Fibroblast of gingiva (primary cell): ENCODE measurements around the gene PKN1.
A peak's percentile ranks its signal among the peaks of the same experiment; 100 is the strongest.
"Not testable (repeated sequence)": the region's sequence is repeated elsewhere in the genome, so short reads cannot be mapped to it uniquely, and the experiment has no call there.

ENCODE experiments used
- DNase-seq: peaks from one replicate; pipeline ENCODE4 v3.0.0-alpha.2; 2011; ENCODE audit warnings: low read depth

PKN1 gene

DNA sequence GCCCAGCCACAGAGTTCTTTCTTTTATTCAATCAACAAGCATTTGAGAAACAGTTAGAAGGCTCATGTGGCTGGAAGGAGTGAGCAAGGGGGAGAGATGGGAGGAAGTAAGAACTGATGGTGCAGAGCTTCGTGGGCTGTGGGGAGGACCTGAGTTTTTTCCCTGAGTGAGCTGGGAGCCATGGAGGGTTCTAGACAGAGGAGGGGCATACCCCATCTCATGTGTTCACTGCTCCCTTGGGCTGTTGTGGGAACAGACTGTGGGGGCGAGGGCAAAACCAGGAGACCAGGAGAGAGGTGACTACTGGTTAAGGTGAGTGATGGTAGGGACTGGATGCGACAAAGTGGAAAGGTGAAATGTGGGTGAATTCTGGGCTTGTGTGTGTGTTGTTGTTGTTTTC is 2.4 kb upstream of the PKN1 start:
- no peak for DNase-seq

DNA sequence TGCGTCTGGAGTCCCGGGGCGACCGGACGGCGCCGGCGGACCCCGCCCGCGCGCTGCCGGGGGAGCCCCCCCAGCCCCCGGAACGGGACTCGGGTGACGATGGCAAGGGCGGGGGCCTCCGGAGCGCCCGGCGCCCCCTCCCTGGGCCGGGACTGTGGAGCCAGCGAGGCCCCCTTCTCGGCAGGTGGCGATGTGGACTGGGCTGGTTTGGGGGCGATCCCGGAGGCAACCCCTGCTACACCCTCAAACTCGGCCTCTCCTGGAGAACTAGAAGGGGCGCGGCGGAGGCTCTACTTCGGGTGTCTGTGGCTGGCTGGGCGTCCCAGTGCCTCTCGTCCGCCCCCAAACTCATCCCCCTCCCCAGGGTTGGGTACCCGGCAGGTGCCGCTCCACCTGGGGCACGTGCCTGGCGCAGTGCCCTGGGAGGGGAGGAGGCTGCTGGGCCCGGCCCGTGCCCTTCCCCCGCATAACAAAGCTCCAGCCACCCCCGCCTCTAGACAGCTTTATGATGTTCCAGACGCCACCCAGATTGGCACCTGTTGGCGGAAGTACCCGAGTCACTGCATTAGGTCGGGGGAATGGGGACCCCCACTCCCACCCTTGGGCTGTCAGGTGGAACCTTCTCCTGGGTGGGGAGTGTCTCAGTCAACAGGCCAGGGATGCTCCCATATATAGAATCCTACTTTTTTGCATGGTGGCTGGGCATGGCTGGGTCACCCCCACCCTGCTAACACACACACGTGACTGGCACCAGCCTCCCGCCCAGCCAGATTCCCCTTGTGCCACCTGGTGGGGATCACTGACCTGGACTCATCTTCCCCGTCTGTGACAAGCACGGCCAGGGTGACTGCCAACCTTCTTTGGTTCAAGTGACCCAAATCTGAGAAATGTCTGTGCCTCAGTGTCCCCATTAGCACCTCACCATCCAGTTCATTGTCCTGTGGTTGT is 722 bp downstream of the PKN1 start:
- DNase-seq, result no peak

DNA sequence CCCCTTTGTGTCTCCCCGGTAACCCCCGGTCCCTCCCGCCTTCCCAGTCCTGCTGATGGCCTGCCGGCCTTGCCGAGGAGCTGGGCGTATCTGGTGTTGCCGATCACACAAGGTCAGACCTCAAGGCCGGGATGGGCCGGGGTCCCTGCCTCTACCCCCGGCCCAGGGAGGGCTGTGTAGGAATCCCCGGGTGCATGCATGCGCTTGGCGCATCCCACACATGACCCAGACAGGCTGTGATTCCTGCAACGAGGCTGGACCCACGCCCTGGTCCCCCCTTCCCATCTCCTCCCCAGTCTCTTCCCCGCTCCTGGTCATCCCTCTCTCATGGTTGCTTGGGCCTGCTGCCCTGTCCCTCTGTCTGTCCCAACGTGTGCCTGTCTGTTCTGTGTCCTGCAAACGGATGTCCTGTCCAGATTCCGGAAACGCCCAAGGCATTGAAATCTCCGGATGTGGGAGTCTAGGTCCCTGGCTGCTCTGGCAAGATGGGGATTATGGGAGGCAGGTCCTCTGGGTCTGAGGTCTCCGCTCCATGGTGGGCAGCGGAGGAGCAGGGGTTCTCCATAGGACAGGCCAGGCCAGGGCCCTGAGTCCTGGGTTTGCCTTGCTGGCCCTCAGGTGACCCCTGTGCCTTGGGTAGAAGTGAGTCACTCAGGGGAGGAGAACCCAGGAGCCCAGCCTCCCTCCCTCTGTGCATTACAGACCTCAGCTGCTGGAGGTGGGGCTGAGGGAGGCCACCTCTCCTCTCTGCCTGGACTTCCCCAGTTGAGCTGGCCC is 1.6 kb downstream of the PKN1 start:
- DNase-seq, result peak; percentile 45

DNA sequence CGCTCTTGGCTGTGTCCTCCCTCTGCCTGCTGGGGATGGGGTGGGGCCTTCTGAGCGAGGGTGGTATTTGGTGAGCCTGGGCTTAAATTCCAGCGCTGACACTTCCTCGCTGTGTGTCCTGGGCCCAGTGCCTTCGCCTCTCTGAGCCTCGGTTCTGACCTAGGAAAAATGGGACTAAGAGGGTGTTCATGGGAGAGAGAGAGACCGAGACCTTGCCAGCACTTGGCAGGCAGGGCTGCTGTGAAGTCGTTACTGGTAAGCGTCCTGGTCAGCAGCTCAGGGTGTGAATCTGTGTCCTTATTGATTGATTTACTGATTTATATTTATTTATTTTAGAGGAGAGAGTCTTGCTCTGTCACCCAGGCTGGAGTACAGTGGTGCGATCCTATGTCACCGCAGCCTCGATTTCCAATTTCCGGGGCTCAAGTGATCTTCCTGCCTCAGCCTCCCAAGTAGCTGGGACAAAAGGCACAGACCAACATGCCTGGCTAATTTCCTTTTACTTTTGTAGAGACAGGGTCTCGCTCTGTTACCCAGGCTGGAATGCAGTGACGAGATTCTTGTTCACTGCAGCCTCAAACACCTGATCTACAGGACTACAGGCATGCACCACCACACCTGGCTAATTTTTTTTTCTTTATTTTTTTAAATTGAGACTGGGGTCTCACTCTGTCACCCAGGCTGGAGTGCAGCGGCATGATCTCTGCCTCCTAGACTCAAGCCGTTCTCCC is 2.4 kb downstream of the PKN1 start:
- DNase-seq, result no peak

DNA sequence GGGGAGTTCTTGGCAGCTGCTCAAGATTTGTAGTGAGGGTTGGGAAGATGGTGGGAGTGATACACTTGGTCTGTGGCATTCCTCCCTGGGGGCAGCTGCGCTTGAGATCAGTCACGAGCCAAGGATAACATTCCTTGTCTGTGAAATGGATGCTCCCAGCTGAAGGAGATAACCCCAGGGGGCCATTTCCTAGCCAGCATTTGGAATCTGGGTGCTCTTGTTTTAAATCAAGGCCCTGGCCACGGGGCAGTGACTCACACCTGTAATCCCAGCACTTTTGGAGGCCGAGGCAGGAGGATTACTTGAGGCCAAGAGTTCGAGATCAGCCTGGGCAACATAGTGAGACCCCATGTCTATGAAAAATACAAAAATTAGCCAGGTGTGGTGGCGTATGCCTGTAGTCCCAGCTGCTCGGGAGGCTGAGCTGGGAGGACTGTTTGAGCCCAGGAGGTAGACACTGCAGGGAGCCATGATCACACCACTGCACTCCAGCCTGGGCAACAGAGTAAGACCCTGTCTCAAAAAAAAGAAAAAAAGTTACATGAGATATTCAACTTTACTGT is 4.6 kb downstream of the PKN1 start:
- DNase-seq, result no peak

DNA sequence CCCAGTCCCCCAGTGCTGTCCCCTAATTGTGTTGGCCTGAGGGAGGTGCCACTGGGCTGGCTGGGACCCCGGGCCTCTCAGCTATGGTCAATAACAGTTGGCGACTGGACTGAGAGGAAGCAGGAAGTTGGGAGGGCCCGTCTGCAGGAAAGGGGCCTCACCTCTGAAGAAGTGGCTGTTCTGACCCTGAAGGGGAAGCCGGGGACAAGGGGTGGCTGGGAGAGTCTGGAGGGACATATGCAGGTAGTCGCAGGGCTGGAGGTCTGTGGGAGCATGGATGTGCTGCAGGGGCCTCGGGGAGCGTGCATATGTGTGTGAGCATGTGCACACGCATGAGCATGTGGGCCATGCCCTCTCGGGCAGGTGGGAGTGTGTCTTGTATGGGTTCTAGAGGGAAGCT is 5.9 kb downstream of the PKN1 start:
- no peak for DNase-seq

DNA sequence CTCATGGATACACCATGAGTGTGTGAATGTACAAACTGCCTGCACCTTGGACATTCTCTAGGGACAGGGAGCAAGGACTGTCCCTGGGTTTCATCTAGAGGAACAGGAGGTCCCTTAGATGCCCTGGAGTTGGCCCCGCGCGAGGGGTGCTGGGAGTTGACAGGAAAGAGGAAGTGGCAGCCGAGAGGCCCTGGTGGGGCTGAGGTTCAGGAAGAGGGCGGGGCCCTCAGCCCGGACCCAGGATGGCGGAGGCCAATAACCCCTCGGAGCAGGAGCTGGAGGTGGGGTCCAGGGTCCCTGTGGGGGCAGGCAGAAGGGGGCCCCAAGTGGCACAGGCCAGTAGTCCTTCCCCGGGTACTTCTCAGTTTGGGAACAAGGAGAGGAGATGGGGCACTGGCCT is 6.9 kb downstream of the PKN1 start:
- DNase-seq, result no peak

DNA sequence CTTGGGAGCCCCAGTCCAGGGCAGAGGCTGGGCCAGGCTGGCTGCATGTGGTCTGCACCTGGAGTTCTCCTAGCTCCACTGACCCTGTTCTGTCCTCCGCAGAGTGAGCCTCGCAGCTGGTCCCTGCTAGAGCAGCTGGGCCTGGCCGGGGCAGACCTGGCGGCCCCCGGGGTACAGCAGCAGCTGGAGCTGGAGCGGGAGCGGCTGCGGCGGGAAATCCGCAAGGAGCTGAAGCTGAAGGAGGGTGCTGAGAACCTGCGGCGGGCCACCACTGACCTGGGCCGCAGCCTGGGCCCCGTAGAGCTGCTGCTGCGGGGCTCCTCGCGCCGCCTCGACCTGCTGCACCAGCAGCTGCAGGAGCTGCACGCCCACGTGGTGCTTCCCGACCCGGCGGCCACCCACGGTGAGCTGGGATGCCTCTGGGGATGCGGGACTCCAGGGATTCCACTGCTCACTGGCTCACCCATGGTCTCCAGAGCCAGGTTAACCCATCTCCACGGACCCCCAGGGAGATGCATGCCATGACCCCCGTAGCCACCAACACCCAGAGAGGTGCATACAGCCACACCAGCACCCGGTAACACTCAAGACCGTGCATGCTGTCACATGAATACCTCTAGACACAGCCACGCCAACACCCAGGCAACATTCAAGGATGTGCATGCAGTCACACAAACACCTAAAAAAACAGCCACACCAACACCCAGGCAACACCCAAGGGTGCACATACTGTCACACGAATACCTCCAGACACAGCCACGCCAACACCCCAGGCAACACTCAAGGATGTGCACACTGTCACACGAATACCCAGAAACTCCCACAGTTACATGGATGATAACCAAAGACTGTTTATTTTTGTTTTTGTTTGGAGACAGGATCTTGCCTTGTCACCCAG is 8.2 kb downstream of the PKN1 start:
- no peak for DNase-seq

DNA sequence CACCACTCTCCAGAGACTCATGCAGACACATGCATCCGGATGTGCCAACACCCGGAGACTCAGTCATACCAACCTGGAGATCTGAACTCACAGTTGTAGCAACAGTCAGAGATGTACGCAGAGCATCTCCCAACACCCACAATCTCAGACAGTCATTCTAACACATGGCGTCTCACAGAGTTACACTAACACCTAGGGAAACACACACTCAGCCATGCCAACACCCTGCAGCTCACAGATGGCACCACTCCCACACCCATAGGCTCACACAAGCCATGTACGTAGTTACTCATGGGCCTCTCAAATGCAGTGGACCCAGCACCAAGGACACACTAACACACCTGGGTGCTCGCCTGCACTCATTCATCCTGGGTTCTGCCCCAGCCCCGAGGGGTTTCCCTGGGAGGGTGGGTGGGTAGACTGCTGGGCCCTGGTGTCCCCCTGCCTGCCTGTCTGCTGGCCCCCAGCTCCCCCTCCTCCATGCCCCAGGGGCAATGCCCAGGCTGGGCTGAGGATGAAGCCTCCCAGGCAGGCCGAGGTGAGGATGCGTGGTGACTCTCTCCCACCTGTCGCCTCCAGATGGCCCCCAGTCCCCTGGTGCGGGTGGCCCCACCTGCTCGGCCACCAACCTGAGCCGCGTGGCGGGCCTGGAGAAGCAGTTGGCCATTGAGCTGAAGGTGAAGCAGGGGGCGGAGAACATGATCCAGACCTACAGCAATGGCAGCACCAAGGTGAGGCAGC is 10.0 kb downstream of the PKN1 start:
- no peak for DNase-seq

DNA sequence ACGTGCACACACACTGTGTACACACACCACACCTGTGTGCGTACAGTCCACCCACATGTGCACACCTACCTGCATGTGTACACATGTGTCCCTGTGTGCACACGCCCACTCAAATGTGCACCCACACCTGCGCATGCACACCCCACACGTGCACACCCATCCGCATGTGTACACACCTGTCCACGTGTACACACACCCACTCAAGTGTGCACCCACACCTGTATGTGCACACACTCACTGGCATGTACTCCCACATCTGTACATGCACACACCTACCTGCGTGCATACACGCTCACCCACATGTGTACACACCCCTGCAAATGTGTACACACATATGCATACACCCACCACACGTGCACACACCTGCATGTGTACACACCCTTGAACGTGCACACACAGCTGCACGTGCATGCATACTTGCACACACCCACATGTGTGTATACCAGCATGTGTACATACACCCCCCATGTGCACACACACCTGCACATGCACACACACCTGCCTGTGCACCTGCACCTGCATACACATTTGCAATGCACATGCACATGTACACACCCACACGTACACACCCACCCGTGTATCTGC is 10.6 kb downstream of the PKN1 start:
- no peak for DNase-seq

DNA sequence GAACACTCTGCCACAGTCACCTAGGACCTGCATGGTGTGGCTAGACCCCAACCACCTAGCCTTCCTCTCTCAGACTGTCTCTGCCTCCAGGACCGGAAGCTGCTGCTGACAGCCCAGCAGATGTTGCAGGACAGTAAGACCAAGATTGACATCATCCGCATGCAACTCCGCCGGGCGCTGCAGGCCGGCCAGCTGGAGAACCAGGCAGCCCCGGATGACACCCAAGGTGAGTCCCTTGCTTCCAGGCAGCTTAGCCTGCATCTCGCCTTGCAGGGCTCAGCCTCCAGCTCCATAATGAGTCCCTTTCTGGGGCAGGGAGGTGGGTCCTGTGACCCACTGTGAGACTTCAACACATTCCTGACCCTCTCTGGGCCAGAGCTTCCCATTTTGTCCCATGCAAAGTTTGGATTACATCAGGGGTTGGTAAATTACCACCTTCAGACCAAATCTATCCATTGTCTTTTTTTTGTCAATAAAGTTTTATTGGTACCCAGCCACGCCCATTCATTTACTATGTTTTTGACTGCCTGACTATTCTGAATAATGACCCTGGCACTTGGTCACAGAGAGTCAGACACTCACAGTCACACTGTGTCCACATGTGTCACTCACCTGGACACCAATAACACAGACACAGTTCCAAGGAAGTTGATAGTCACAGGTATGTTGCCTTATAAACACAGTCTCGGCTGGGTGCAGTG is 13.4 kb downstream of the PKN1 start:
- no peak for DNase-seq

DNA sequence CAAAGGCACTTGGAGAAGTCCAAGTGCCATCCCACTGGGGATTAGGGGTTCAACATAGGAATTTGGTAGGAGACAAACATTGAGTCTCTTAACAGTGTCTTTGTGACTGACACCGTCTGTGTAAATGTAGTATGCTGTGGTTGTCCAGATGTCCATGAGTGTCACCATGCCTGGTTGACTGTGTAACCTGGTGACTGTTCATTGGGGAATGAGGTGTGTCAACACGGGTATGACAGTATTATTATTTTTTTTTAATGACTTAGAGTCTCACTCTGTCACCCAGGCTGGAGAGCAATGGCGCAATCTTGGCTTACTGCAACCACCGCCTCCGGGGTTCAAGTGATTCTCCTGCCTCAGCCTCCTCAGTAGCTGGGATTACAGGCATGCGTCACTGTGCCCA is 16.2 kb downstream of the PKN1 start:
- DNase-seq, result no peak

DNA sequence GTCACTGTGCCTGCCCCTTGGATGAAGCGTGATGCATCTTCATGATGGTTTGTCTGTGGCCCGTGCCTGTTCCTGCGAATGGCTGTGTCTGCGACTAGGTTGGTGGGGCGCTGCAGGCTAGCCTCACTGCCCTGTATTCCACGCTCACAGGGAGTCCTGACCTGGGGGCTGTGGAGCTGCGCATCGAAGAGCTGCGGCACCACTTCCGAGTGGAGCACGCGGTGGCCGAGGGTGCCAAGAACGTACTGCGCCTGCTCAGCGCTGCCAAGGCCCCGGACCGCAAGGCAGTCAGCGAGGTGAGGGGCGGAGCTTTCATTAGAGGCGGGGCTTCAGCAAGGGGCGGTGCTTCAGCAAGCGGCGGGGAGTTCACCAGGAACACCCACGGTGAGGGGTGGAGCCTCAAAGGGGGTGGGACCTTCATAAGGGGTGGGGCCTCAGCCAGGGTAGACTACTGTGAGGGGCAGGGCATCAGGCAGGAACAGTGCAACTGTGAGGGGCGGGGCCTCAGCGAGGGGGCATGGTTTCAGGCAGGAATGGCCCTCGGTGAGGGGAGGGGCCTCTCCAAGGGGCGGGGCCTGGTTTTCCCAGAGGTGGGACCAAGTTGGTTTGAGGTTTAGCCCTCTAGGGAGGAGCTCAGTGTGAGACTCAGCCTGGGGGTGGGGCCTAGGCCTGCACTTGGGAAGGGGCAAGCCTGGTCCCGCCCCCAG is 17.2 kb downstream of the PKN1 start:
- DNase-seq, result no peak

DNA sequence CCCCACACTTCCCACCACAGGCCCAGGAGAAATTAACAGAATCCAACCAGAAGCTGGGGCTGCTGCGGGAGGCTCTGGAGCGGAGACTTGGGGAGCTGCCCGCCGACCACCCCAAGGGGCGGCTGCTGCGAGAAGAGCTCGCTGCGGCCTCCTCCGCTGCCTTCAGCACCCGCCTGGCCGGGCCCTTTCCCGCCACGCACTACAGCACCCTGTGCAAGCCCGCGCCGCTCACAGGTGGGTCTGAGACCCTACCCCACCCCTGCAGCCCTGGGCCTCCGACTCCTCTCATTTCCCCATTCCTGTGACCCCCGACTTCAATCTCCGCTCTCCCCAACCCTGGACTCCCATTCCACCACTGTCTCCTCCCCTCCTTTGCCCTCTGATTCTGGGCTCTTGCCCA is 17.8 kb downstream of the PKN1 start:
- DNase-seq, result no peak

DNA sequence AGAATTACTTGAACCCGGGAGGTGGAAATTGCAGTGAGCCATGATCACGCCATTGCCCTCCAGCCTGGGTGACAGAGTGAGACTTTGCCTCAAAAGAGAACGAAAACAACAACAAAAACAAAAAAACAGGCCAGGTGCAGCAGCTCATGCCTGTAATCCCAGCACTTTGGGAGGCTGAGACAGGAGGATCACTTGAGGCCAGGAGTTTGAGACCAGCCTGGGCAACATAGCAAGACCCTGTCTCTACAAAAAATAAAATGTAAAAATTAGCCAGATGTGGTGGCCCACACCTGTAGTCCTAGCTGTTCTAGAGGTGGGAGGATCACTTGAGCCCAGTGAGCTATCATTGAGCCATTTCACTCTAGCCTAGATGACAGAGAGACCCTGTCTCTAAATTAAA is 19.2 kb downstream of the PKN1 start:
- not testable (repeated sequence) for DNase-seq

DNA sequence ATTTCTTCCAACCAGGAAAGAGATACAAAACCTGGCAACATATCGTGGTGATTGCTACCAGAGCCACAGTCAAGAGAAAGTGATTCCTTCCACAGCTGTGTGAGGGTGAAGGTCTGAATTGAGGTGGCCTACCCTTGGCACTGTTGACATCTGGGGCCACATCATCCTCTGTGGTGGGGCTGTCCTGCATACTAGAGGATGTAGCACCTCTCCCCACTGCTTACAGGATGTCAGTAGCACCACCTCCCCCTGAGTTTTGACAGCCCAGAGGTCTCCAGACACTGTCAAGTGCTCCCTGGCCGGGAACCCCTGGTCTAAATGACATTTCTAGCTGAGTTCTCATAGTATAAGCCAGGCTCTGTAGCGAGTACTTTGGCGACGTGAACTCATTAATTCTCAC is 26.6 kb downstream of the PKN1 start:
- no peak for DNase-seq

DNA sequence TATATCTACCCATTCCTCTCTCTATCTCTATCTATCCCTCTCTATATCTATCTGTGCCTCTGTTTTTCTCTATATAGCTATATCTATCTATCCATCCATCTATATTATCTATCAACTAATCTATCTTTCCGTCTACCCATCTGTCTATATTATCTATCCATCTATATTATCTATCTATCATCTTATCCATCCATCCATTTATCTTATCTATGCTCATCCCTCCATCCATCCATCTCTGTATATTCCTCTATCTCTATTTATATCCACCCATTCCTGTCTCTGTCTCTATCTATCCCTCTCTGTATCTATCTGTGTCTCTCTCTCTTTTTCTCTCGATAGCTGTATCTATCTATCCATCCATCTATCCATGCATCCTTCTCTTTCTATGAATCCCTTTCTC is 27.8 kb downstream of the PKN1 start:
- no peak for DNase-seq

DNA sequence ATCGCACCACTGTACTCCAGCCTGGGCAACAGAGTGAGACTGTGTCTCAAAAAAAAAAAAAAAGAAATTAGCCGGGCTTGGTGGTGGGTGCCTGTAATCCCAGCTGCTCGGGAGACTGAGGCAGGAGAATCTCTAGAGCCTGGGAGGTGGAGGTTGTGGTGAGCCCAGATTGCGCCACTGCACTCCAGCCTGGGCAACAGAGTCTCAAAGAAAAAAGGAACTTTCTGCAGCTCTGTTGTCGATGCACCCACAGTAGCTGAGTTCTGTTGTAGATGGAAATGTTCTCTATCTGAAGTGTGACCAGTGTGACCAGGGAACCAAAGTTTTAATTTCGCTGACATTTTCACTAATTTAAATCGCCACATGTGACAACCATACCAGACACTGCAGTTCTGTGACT is 29.3 kb downstream of the PKN1 start:
- not testable (repeated sequence) for DNase-seq

DNA sequence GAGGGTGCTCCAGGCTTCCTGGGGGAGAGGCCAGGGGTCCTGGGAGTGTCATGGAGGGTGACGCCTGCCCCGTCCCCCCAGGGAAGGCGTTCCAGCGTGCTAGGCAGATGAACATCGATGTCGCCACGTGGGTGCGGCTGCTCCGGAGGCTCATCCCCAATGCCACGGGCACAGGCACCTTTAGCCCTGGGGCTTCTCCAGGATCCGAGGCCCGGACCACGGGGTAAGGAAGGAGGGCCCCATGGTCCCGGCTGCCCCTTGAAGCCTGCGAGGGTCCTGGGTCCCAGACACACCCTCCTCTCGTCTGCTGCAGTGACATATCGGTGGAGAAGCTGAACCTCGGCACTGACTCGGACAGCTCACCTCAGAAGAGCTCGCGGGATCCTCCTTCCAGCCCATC is 30.6 kb downstream of the PKN1 start:
- no peak for DNase-seq
